Smooth muscle cell (in vitro differentiated cells): Measurements from ENCODE around the gene PABPN1L. TPM values are rescaled to one million over a fixed set of nuclear protein-coding genes. Genes with fewer than 3 reads are reported as not detected.

ENCODE experiments used
- DNase-seq: peaks from one replicate; lab custom pipeline; 2025; ENCODE audit not compliant: unreplicated experiment; lab: John Stamatoyannopoulos, UW
- H2AFZ ChIP-seq: fragments of 200-600 bp; sonication (generic); 2 replicates; pipeline ENCODE4 v1.6.0; 2016; ENCODE audit warnings: antibody characterized with exemption, low read depth, mild to moderate bottlenecking
- H3F3A ChIP-seq: fragments of 200-600 bp; sonication (generic); 2 replicates; pipeline ENCODE4 v1.6.0; 2017; ENCODE audit warnings: antibody characterized with exemption, low read depth
- H3K27ac ChIP-seq: fragments of 200-600 bp; sonication (generic); 2 replicates; pipeline ENCODE4 v1.5.1; 2016; ENCODE audit warnings: low read depth, mild to moderate bottlenecking
- H3K27me3 ChIP-seq: fragments of 200-600 bp; sonication (generic); 2 replicates; pipeline ENCODE4 v1.6.1; 2016; ENCODE audit warnings: low read depth, mild to moderate bottlenecking
- H3K36me3 ChIP-seq: fragments of 200-600 bp; sonication (generic); 2 replicates; pipeline ENCODE4 v1.5.1; 2016; ENCODE audit warnings: low read depth
- H3K4me1 ChIP-seq: fragments of 200-600 bp; sonication (generic); 2 replicates; pipeline ENCODE4 v1.5.1; 2016; ENCODE audit warnings: low read depth
- H3K4me2 ChIP-seq: fragments of 200-600 bp; sonication (generic); 2 replicates; pipeline ENCODE4 v1.6.0; 2016; ENCODE audit warnings: mild to moderate bottlenecking
- H3K4me3 ChIP-seq: fragments of 200-600 bp; sonication (generic); 2 replicates; pipeline ENCODE4 v1.5.1; 2016; ENCODE audit warnings: mild to moderate bottlenecking
- H3K79me2 ChIP-seq: fragments of 200-600 bp; sonication (generic); 2 replicates; pipeline ENCODE4 v1.6.0; 2016; ENCODE audit warnings: low read depth, mild to moderate bottlenecking
- H3K9ac ChIP-seq: fragments of 200-600 bp; sonication (generic); 2 replicates; pipeline ENCODE4 v1.6.0; 2016; ENCODE audit warnings: low read depth
- H3K9me3 ChIP-seq: fragments of 200-600 bp; sonication (generic); replicated peaks from 2 replicates; pipeline ENCODE4 v1.5.1; 2016; ENCODE audit warnings: low read depth
- H4K20me1 ChIP-seq: fragments of 200-600 bp; sonication (generic); 2 replicates; pipeline ENCODE4 v1.6.0; 2016; ENCODE audit warnings: low read depth
- CTCF ChIP-seq: fragments of 200-600 bp; sonication (generic); IDR thresholded peaks from 2 replicates; pipeline ENCODE4 v1.5.1; 2017; ENCODE audit warnings: borderline replicate concordance, mild to moderate bottlenecking, antibody characterized with exemption; ENCODE audit not compliant: insufficient read depth, poor library complexity, severe bottlenecking
- WGBS: methylation state at CpG from one replicate; pipeline ENCODE4 v1.1.7; 2016; ENCODE audit warnings: low lambda C conversion rate; 5-methylcytosine and 5-hydroxymethylcytosine counted together
- polyA plus RNA-seq: library from polyadenylated mRNA; unstranded; fragments of >200 nt; fragmentation: Nextera tagmentation; extraction: Ambion mirVana; gene quantifications from 2 replicates; pipeline ENCODE4 v1.2.1, GENCODE V29; 2016
- total RNA-seq: library from RNA; depleted of rRNA; stranded (reverse); fragments of >200 nt; gene quantifications from 2 replicates; pipeline ENCODE4 v1.2.3, GENCODE V29; 2014

PABPN1L gene
- total and polyA plus RNA-seq, 2 experiments from 2014 or later, result not detected

DNA sequence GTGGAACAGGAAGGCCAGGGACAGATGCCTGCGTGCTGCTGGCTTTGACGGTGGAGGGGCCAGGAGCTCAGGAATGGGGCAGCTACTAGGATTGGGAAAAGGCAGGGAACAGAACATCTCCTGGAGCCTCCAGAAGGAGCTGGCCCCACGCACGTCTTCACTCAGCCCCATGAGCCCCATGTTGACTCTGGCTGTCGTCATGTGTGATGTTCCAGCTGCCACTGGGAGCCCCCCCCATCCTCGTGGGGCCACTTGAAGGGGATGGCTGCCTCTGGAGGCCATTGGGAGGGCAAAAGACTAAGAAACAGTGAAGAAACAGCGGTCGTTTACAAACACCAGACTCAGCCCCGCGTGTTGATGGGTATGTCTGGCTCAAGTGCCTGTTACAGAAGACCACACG is 36.2 kb downstream of the PABPN1L start:
- H3K9me3 ChIP-seq, result no peaks in the 10 kb centered on the region
- H3K27me3 ChIP-seq, result no peaks in the 10 kb centered on the region
- H2AFZ ChIP-seq, result no peak overlapping the region
- TF ChIP-seq CTCF, result no peak
- WGBS, result 57% methylated on average over 11 of the region's 11 CpGs
- H3K4me3 ChIP-seq, result no peak overlapping the region
- H3K27ac ChIP-seq, result no peak overlapping the region
- H3K79me2 ChIP-seq, result no peaks in the 10 kb centered on the region
- H3K4me1 ChIP-seq, result no peaks in the 10 kb centered on the region
- H3F3A ChIP-seq, result no peaks in the 10 kb centered on the region
- H3K9ac ChIP-seq, result no peak overlapping the region
- no peak overlapping the region for H3K4me2 ChIP-seq
- no peaks in the 10 kb centered on the region for H4K20me1 ChIP-seq
- peak; percentile 57 for DNase-seq
- no peaks in the 10 kb centered on the region for H3K36me3 ChIP-seq

DNA sequence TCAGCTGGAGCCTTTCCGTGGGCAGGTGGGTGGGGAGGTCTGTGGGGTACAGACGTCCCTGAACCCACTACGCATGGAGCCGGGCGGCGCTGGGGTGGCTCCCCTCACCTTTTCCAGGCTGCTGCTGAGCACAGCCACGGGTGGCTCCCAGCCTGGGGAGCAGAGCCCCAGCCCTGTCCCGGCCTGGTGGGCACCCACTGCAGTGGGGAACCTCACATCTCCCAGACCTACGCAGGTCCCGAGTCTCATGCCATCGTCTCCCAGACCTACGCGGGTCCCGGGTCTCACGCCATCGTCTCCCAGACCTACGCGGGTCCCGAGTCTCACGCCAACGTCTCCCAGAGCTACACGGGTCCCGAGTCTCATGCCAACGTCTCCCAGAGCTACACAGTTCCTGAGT is 37.7 kb downstream of the PABPN1L start:
- Histone ChIP-seq H3F3A (no peaks in the 10 kb centered on the region), H3K9ac (no peak overlapping the region), H3K27ac (no peak overlapping the region), H3K27me3 (no peaks in the 10 kb centered on the region), H3K4me2 (no peak overlapping the region), H3K36me3 (no peaks in the 10 kb centered on the region), H2AFZ (no peak overlapping the region), H3K9me3 (no peaks in the 10 kb centered on the region), H4K20me1 (no peaks in the 10 kb centered on the region), H3K4me3 (no peak overlapping the region), H3K79me2 (no peaks in the 10 kb centered on the region), H3K4me1 (no peaks in the 10 kb centered on the region)
- TF ChIP-seq CTCF, result no peak
- DNase-seq, result no peak
- 92% methylated on average over 20 of the region's 24 CpGs for WGBS

DNA sequence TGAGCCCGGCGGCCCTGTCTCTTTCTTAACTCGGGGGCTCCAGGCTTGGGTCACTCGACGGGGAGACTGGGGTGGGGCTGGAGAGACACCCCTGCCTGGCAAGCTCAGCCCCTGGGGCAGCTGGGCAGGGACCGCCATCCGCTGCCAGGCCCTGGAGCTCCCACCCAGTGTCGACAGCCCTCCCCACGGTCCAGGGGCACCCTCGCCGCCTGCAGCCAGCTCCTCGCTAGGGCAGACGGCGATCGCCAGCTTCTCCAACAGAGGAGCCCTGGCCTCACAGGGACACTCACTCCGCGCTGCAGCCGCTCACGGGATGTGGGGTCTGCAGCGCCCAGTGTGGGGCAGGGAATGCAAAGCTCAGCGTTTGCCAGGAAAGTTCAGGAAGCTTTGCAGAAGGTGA is 38.7 kb downstream of the PABPN1L start:
- Histone ChIP-seq H2AFZ (no peak overlapping the region), H3K4me2 (no peak overlapping the region), H3K79me2 (no peaks in the 10 kb centered on the region)

More for the DNA sequence above, 38.7 kb downstream of the PABPN1L start:
- Histone ChIP-seq H3K27ac (no peak overlapping the region), H3K4me1 (no peaks in the 10 kb centered on the region), H3K27me3 (no peaks in the 10 kb centered on the region), H3K9me3 (no peaks in the 10 kb centered on the region), H4K20me1 (no peaks in the 10 kb centered on the region), H3K4me3 (no peak overlapping the region), H3K36me3 (no peaks in the 10 kb centered on the region), H3K9ac (no peak overlapping the region), H3F3A (no peaks in the 10 kb centered on the region)
- TF ChIP-seq CTCF, result no peak
- 95% methylated on average over 21 of the region's 21 CpGs for WGBS
- DNase-seq, result no peak
